Endodermal cell (in vitro differentiated cells): Measurements from ENCODE around the gene LARGE1. TPM values are rescaled to one million over a fixed set of nuclear protein-coding genes. Genes with fewer than 3 reads are reported as not detected.

Experiments
- DNase-seq: peaks from one replicate; pipeline ENCODE4 v3.0.0-alpha.2; 2017
- H3K27ac ChIP-seq: 2 replicates; pipeline ENCODE4 v1.5.1; 2013; ENCODE audit warnings: mild to moderate bottlenecking, low read depth, low read length, moderate library complexity
- H3K27me3 ChIP-seq: 2 replicates; pipeline ENCODE4 v1.6.1; 2013; ENCODE audit warnings: mild to moderate bottlenecking, low read length, moderate library complexity; ENCODE audit not compliant: insufficient read depth, control insufficient read depth, poor library complexity, severe bottlenecking
- H3K36me3 ChIP-seq: 2 replicates; pipeline ENCODE4 v1.7.0; 2013; ENCODE audit warnings: mild to moderate bottlenecking, low read length, moderate library complexity; ENCODE audit not compliant: control insufficient read depth, insufficient read depth
- H3K4me1 ChIP-seq: one replicate; pipeline ENCODE4 v1.7.0; 2013; ENCODE audit warnings: low read length; ENCODE audit not compliant: control insufficient read depth, insufficient read depth
- H3K4me3 ChIP-seq: 2 replicates; pipeline ENCODE4 v1.5.1; 2013; ENCODE audit warnings: mild to moderate bottlenecking, low read length, moderate library complexity
- H3K9ac ChIP-seq: 2 replicates; pipeline ENCODE4 v1.6.1; 2013; ENCODE audit warnings: mild to moderate bottlenecking, low read length, moderate library complexity; ENCODE audit not compliant: poor library complexity, severe bottlenecking; ENCODE audit errors: extremely low read depth
- H3K9me3 ChIP-seq: 2 replicates; pipeline ENCODE4 v1.6.1; 2013; ENCODE audit warnings: mild to moderate bottlenecking, low read length, moderate library complexity; ENCODE audit not compliant: control insufficient read depth
- H3K27ac Mint-ChIP-seq: 2 replicates; pipeline ENCODE4 v1.8.0; 2020; ENCODE audit warnings: mixed read lengths
- H3K27me3 Mint-ChIP-seq: 2 replicates; pipeline ENCODE4 v1.8.0; 2021; ENCODE audit warnings: mild to moderate bottlenecking, mixed read lengths; ENCODE audit not compliant: insufficient read depth
- H3K36me3 Mint-ChIP-seq: 2 replicates; pipeline ENCODE4 v1.8.0; 2020; ENCODE audit warnings: low read depth, mixed read lengths
- H3K4me1 Mint-ChIP-seq: 2 replicates; pipeline ENCODE4 v1.8.0; 2020; ENCODE audit warnings: mixed read lengths
- H3K4me3 Mint-ChIP-seq: 2 replicates; pipeline ENCODE4 v1.8.0; 2020; ENCODE audit warnings: mild to moderate bottlenecking, moderate library complexity, mixed read lengths
- H3K9me3 Mint-ChIP-seq: 2 replicates; pipeline ENCODE4 v1.8.0; 2020; ENCODE audit warnings: mild to moderate bottlenecking, mixed read lengths
- CTCF ChIP-seq: fragments of 200-600 bp; sonication (generic); conservative IDR thresholded peaks from 2 replicates; pipeline ENCODE4 v1.5.0; 2021; ENCODE audit warnings: antibody characterized with exemption, mild to moderate bottlenecking
- WGBS, 2 experiments: methylation state at CpG; one replicate each; pipeline versions ENCODE4 v1.1.5 to v1.1.7; 2013; ENCODE audit warnings: missing lambda C conversion rate in 2 of 2, mixed read lengths in 1 of 2; ENCODE audit not compliant: insufficient coverage in 1 of 2, insufficient read length in 1 of 2; 5-methylcytosine and 5-hydroxymethylcytosine counted together
- total RNA-seq, 2 donors: library from RNA; stranded (reverse); fragmentation: NEBNext Ultra II Directional in 1 of 2; extraction: Animal tissue kit (Norgen Biotek cat#: 25700) in 1 of 2; gene quantifications; 2 replicates in 1 of 2; 3 replicates in 1 of 2; pipeline ENCODE4 v1.2.1, GENCODE V29; 2021

LARGE1 gene
- total RNA-seq, 2 donors from 2014 or later = 17.5 to 24.3 TPM

- H3K27ac Mint-ChIP-seq = no peak overlapping the region
- no peak overlapping the region for H3K27ac ChIP-seq
- TF ChIP-seq CTCF = no peak
- H3K4me1 Mint-ChIP-seq = peaks cover 3% of the 10 kb centered on the region
- peaks cover 5% of the 10 kb centered on the region for H3K27me3 Mint-ChIP-seq
- no peak overlapping the region for H3K4me3 Mint-ChIP-seq
- DNase-seq = no peak
- no peaks in the 10 kb centered on the region for H3K9me3 ChIP-seq
- no peaks in the 10 kb centered on the region for H3K9me3 Mint-ChIP-seq
- no peaks in the 10 kb centered on the region for H3K4me1 ChIP-seq
- no peak overlapping the region for H3K9ac ChIP-seq
- no peaks in the 10 kb centered on the region for H3K36me3 ChIP-seq
- no peaks in the 10 kb centered on the region for H3K36me3 Mint-ChIP-seq
- H3K27me3 ChIP-seq = no peaks in the 10 kb centered on the region
- WGBS, 2 experiments = 86 to 96% methylated on average over 7 to 8 of the region's 8 CpGs
- no peak overlapping the region for H3K4me3 ChIP-seq
Measured at GRCh38 chr22:33515795-33516194, 404.5 kb downstream of the LARGE1 start.

- Mint-ChIP-seq H3K27ac (no peak overlapping the region), H3K9me3 (no peaks in the 10 kb centered on the region), H3K4me1 (peaks cover 10% of the 10 kb centered on the region), H3K4me3 (no peak overlapping the region), H3K27me3 (peaks cover 9% of the 10 kb centered on the region), H3K36me3 (no peaks in the 10 kb centered on the region)
- 89 to 97% methylated on average over 3 to 5 of the region's 7 CpGs for whole genome bisulfite sequencing, 2 experiments
- H3K27me3 ChIP-seq = no peaks in the 10 kb centered on the region
- H3K36me3 ChIP-seq = no peaks in the 10 kb centered on the region
- no peak overlapping the region for H3K9ac ChIP-seq
- H3K27ac ChIP-seq = peak overlapping the region; percentile 42
- no peak overlapping the region for H3K4me3 ChIP-seq
- H3K4me1 ChIP-seq = no peaks in the 10 kb centered on the region
- no peak for DNase-seq
- H3K9me3 ChIP-seq = no peaks in the 10 kb centered on the region
- no peak for TF ChIP-seq CTCF
Measured at GRCh38 chr22:33513388-33514338, 406.6 kb downstream of the LARGE1 start.

- no peaks in the 10 kb centered on the region for H3K9me3 ChIP-seq
- WGBS, 2 experiments = 60 to 77% methylated on average over 2 to 3 of the region's 3 CpGs
- H3K36me3 Mint-ChIP-seq = no peaks in the 10 kb centered on the region
- no peak overlapping the region for H3K9ac ChIP-seq
- H3K9me3 Mint-ChIP-seq = no peaks in the 10 kb centered on the region
- DNase-seq = no peak
- H3K4me3 Mint-ChIP-seq = no peak overlapping the region
- no peak overlapping the region for H3K4me3 ChIP-seq
- TF ChIP-seq CTCF = no peak
- no peaks in the 10 kb centered on the region for H3K4me1 ChIP-seq
- H3K36me3 ChIP-seq = no peaks in the 10 kb centered on the region
- peaks cover 16% of the 10 kb centered on the region for H3K4me1 Mint-ChIP-seq
- peaks cover 15% of the 10 kb centered on the region for H3K27me3 Mint-ChIP-seq
- peak overlapping the region; percentile 42 for H3K27ac ChIP-seq
- H3K27me3 ChIP-seq = no peaks in the 10 kb centered on the region
- H3K27ac Mint-ChIP-seq = peak overlapping the region; percentile 32
Measured at GRCh38 chr22:33512908-33513307, 407.4 kb downstream of the LARGE1 start.
